HG03159 (cell line): ENCODE measurements around the gene PRXL2B.
"Not testable (repeated sequence)": the region's sequence is repeated elsewhere in the genome, so short reads cannot be mapped to it uniquely, and the experiment has no call there.

Experiments
- ATAC-seq: cut with Tn5 transposase; IDR thresholded peaks from one replicate; pipeline ENCODE4 v1.9.1; 2021; ENCODE audit warnings: mild to moderate bottlenecking, moderate library complexity; ENCODE audit not compliant: unreplicated experiment

The PRXL2B gene

DNA sequence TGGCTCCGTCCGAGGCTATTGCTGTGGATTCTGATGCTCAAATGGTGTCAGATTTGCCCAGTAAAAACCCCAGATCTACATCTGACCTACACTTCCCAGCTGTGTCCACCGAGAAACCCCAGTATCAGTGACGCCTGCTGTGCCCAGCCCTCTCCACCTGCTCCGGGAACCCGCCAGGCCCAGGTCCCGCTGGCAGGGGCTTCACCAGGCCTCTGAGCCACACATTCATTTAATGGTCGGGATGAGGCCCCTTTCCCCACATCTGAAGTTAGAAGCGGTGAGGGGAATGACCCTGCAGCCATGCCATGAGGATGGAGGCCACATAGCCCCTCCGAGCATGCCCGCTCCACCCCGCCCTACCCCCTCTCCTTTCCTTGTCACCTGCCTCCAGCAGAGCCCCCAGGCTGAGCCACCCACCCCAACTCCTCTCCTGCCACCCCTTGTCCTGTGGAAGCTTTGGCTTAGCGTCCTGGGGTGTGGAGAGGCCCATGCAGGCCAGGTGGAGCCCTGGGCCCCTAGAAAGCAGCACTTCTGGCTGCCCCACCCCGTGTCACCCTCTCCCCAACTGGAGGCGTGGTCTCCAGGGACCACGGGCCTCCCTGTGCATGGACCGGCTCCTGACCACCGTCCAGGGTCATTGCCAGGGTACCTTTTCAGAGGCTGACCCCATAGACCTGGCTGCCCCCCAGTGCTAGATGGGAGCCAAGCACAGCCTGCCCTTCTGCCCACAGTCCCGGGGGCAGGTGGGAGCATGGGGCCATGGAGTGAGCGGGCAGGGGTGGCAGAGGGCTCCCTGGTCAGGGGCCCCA is 22.4 kb upstream of the PRXL2B start:
- ATAC-seq = no peak

DNA sequence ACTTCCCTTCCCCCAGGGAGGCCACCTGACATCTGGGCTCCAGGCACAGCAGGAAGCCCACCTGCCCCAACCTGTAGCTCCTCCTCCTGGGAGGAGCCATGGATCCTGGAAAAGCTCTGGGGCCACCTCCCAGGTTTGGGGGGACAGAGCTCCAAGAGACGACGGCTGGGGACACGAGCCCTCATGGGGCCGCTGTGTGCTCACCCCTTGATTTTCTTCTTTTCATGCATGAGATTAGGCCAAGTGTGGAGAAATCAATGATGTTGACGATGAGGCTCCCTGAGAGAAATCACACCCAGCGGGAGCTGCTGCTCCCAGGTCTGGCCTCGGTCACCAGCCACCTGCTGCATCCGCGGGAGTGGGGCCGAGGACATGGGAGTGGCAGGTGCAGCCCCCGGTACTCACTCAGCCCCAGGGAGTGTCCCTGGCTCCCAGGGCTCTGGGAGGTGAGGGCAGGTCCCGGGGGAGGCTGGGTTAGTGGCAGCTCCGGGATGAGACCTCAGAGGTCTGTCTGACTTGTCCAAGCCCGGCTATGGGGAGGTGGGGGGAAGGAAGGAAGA is 21.7 kb upstream of the PRXL2B start:
- no peak for ATAC-seq

DNA sequence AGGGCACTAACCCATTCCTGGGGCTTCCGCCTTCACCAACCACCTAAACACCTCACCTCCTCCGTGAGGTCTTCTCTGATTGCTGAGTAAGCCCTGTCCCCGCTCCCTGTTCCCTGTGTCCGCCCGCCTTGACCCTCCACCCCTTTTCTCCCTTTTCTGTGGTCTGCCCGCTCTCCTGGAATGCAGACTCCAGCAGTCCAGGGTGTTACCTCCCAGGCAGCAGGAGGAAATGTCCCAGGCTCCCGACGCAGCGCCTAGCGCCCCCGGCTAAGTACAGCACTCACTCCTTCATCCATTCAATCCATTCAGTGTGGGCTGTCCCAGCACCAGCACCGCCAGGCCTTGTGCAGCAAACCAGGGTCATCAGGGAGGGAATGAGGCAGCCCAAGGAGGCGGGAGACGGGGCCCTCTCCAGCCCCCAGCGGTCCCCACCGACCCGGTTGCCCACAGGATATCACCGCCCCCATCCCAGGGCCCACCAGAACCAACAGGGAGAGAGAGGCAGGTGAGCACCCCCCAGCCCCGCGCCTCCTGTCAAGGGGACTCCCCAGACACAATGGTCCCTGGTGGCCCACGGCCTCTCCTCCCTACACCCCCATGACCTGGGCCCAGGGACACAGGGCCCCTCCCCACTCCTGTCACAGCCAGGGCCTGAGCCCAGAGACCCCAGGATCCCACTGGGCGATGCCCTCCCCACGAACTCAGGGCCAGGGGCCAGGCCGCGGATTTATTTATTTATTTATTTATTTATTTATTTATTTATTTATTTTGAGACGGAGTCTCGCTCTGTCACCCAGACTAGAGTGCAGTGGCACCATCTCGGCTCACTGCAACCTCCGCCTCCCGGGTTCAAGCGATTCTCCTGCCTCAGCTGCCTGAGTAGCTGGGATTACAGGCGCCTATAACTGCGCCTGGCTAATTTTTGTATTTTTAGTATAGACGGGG is 20.2 kb upstream of the PRXL2B start:
- ATAC-seq = no peak

DNA sequence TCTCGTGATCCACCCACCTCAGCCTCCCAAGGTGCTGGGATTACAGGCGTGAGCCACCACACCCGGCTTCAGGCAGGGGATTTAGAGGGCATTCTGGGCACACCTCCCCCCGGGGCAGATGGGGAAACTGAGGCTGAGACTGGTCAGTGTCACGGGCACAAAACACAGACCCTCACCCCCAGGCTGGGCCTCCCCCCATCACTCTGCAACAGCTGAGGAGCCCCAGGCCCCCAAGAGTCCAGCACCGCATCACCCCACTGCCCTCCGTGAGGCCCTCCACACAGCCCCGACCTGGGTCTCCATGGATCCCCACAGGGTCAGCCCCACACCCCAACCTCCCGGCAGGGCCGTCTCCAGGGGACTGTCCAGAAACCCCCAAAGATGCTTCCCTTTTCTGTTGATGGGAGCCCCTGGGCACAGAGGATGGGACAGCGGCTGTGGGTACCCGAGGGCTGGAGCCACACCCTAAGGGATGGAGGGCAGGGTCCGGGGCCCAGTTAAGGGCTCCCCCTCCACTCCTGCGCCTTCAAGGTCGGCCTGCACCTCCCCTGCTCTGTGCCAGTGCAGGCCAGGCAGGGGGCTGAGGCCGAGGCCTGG is 19.4 kb upstream of the PRXL2B start:
- no peak for ATAC-seq

DNA sequence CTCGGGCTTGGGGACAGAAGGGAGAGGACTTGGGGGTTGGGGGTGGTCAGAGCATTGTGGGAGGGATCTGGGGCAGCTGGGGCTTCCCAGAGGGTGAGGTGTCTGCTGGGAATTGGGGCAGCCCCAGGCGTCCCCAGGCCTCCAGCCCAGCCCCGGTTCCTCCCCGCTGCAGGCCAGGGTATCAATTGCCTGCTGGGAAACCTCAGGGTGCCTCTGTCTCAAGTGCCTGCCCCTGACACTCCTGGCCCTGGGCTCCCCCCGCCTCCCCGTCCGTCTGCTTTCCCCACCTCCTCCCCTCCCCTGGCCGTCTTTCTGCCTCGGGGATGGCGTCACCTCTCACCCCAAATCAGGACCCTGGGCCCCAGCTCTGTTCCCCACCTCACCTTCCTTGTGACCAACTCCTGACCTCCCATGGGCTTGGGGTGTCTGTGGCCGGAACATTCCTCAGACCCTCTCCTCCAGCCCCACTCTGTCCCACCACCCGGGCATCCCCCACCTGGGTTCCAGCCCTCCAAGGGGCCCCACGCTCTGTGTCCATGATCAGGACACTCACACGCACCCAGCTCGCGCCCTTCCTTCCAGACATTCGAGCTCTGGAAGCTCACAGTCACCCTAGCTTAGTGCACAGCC is 18.3 kb upstream of the PRXL2B start:
- not testable (repeated sequence) for ATAC-seq

DNA sequence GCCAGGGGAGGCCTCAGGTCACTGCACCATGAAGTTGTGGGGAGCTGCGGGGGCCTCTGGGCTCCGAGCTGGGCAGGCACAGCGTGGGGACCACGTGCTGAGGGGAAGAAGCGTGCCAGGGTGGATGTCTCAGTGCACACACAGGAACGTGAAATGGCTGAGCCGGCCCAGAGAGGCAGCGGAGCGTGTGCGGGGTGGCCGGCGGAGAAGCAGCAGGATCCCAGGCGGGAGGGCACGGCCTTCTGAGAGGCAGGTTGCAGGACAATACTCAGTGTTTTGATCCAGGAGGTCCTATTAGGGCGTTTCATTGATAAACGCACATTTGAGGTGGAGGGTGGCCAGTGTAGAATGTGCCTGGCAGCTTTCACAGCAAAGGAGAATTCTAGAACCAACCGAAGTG is 17.5 kb upstream of the PRXL2B start:
- no peak for ATAC-seq

DNA sequence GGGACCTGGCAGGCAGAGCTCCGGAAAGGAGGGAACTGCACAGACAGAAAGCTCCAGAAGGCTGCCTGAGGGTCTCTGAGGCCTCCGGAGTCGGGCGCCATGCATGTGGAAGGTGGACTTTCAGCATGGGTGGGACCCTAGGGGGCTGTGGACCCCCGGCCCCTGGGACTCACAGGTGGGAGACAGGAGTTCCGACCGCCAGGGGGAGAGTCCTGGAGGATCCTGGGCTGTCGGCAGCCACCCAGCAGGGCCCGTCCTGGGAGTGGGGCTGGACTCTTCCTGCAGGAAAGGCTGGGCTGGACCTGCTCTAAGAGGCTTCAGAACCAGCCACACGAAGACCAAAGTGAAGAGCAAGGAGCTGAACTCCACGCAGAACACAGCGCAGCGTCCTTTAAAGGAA is 16.9 kb upstream of the PRXL2B start:
- not testable (repeated sequence) for ATAC-seq

DNA sequence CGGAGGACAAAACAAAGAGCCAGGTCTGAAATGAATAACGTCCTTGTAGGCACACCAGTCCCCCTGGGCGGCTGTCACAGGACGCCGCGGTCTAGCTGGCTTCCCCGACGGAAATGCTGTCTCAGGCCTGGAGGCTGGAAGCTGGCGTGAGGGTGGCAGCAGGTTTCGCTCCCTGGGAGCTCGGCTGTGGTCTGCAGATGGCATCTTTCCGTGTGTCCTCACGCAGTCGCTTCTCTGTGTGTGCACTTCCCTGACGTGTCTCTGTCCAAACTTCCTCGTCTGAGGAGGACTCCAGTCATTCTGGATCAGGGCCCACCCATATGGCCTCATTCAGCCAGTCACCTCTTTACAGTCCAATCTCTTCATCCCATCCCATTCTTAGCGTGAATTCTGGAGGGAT is 16.2 kb upstream of the PRXL2B start:
- ATAC-seq = no peak

DNA sequence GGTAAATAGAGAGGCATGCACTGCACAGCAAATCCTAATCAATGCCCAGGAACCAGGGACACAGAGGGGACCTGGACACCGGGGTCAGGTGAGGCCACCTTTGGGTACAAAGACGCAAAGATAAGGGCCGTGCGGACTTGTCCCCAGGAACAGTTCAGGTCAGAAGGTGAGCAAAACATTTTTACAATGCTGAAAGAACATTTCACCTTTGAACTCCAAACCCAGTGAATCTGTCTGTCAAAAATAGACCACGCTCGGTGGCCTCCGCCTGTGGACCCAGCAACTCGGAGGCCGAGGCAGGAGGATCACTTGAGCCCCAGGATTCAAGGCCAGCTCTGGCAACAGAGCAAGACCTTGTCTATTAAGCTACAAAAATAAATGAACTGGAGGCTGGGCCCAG is 15.2 kb upstream of the PRXL2B start:
- ATAC-seq = no peak

DNA sequence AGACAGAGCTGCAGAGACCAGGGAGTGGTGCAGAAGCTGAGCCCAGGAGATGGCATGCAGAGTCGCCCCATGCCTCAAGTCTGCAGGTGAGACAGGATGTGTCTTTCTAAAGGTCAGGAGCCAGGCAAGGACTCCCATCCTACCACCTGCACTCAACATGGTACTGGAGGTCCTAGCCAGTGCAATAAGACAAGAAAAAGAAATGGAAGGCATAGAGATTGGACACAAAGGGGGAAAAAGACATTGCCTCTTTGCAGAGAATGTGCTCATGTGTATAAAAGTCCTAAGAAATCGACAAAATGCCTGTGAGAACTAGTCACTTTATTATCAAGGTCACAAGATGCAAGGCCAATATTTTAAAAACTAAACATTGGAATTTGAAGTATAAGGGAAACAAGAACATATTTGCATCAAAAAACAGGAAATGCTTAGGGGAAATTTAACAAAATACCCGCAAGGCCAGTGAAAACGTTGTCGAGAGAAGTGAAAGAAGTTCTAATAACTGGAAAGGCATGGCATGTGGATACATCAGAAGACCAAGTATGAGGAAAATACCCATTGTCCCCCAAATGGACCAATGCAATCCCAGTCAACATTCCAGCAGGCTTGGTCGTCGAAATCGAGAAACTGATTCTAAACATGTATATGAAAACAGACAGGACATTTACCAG is 13.2 kb upstream of the PRXL2B start:
- no peak for ATAC-seq

DNA sequence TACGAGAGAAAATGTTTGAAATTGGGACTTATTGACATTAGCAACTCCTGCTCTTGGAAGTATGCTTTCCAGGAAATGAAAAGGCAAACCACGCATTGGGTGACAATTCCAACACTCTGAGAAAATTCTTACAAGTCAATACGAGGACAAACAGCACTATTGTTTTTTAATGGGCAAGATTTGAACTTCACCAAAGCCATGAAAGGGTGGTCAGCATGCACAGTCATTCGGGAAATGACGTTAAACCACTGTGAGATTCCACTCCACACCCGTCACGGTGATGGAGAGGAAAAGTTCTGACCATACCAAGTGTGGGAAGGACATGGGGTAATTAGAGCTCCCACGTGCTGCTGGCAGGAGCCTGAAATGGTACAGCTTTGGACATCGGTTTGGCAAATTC is 12.2 kb upstream of the PRXL2B start:
- ATAC-seq = no peak

DNA sequence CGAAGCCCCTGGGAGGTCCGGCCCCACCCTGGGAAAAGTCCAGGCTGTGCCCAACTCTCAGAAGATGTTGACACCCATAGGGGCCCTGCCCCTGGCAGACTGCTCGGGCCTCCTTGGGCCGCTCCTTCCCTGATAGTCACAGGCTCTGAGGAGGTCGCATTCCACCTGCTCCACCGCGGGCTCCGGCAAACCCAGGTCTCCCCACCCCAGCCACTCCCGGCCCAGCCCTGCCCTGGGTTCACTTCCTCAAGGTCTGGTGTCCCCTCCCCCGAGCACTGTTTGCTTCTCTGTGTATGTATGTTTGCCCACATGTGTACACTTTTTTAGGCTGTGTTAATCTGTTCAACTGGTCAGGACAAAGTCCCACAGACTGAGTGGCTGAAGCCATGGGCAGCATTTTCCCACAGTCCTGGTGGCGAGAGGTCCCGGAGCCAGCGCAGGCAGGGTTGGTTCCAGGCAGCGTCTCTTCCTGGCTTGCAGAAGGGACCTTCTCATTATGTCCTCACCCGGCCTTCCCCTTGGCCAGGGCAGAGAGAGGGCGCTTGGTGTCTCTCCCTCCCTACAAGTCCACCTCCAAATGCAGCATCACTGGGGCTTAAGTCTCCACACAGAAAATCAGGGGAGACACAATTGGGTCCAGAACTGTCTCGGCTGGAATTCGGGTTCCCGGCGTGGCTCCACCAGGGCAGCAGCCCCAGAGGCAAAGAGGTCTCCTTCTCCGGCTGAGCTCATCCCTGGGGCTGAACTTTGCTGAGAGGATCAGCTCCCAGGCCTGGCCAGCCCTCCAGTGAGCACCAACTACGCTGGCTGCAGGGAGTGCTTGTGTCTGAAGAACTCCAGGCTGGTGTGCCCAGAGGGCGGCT is 10.5 kb upstream of the PRXL2B start:
- ATAC-seq = no peak

DNA sequence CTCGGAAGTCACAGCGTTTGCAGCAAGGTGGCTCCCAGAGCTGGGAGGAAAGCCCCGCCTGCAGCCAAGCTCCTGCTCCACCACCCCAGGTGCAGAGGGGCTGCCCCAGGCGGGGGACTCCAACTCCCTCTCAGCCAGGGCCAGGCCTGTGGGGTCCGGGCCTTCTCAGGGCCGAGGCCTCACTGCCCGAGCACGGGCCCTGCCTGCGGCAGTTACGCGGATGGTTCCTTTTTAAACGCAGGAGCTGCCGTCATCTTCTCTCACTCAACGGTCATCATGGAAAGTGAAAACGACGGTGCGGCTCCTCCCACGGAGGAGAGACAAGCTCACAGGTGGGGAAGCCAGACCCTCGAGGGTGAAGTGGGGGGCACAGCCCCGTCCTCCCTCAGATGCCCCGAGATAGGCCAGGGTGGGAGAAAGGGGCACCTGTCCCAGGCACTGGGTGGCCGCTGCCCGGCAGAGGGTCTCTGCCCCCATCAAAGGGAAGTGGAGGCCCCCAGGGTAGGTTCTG is 9.0 kb upstream of the PRXL2B start:
- ATAC-seq = peak; percentile 39

DNA sequence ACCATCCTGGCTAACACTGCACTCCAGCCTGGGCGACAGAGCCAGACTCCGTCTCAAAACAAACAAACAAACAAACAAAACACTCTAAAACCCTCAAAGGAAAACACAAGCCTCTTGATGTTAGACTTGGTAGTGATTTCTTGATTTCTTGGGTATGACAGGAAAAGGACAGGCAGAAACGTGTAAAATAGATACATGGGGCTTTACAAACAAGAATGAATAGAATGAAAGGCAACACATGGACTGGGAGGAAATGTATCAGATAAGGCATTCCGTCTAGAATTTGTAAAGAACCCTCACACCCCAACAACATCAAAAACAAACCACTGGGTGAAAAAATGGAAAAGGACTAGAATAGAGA is 7.8 kb upstream of the PRXL2B start:
- ATAC-seq = no peak

DNA sequence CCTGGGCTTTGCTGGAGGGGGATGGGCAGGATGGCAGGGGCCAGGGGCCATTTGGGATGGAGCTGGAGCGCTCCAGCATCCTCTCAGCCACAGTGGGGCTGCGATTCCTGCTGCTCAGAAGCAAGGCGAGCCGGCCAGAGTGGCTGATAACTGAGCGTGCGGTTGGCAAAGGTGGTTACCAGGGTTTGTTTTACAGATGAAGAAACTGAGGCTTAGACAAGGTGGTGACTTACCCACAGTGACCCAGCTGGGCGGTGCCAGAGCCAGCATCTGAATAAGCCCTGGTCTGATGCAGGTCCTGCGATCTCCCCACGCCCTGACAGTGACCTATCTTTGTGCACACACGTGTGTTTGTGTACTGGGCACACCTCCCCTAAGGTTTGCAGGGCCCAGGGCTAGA is 5.9 kb upstream of the PRXL2B start:
- ATAC-seq = no peak

DNA sequence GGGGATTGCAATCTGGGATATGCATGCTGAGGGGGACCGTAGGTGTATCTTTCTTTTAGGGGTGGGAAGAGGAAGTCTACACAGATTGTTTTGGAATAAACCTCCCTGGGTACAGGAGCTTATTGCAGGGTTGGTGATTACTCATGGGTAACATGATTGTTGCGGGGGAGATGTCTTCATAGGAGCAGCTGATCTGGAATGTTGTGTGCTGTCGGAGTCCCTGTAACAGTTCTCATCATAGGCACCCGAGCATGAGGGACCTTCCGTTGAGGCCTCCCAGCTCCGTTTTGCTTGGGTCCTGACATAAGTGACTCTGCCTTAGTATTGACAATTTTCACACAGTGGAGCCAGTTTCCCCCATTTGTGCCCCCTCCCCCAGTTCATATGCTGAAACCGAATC is 4.2 kb upstream of the PRXL2B start:
- ATAC-seq = no peak

DNA sequence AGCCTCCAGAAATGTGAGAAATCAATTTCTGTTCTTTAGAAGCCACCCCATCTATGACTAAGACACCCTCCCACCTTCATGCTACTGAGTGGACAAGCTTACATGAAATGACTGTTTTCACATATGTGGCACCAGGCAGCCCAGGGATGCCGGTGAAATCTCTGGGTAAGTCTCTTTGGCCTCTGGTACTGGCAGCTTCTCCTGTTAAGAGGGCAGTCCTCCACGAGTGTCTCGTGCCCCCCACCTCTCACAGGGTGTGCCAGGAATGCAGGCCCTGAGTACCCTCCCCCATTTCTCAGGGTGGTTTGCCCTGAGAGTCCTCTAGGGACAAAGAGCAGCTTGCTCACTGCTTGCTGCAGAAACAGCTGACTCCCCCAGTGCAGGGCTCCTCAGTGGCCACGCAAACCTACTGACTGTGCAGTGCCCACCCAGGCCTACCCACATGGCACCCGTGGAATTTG is 3.2 kb upstream of the PRXL2B start:
- no peak for ATAC-seq

DNA sequence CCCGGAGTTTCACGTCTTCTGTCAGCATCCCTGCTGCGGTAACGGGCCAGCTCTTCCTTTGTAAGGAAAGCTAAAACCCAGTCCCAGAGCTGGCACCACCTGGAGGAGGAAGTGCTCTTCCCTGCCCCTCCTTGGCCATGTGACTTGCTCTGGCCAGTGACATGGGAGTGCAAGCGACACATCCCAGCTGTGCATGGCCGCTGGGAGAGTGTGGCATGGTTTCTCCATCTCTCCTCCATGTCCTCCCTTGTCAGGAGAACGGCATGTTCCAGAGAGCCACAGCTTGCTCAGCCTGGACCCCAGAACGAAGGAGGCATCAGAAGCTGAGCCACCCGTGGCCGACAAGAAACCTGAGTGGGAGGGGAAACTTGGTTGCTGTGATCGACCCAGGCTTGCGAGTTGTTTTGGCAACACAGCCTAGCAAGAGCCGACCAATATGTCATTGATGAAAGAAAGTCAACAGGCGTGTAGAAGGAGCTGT is 2.7 kb upstream of the PRXL2B start:
- no peak for ATAC-seq
